Endothelial cell of umbilical vein (primary cell): ENCODE data around the gene WIF1. TPM values are rescaled to one million over a fixed set of nuclear protein-coding genes. Genes with fewer than 3 reads are reported as not detected.

Source experiments
- BruUV-seq: library from RNA; stranded (reverse); fragments of 400-500 nt; replicated peaks from 2 replicates; lab custom pipeline; 2021; lab: Mats Ljungman, UMichigan
- CTCF ChIA-PET: fragments of 300-600, 350-600 bp; sonication (Branson Sonifier 250); formaldehyde crosslinking; loops from one replicate; lab custom pipeline; 2021; ENCODE audit warnings: antibody characterized with exemption, inconsistent platforms; lab: Charles Lee
- POLR2A ChIA-PET: fragments of 300-600, 350-600 bp; sonication (Branson Sonifier 250); formaldehyde crosslinking; loops from one replicate; lab custom pipeline; 2021; ENCODE audit warnings: antibody characterized with exemption, inconsistent platforms; lab: Charles Lee
- DNase-seq: peaks from one replicate; pipeline ENCODE4 v3.0.0-alpha.2; 2011; ENCODE audit warnings: low read depth, low spot score
- FAIRE-seq: peaks from 2 replicates; lab custom pipeline; 2011; peaks lifted over from hg19 to GRCh38; lab: Jason Lieb, UNC
- H2AFZ ChIP-seq: 2 replicates; pipeline ENCODE4 v1.6.0; 2012; ENCODE audit warnings: low read depth, low read length, control low read depth, inconsistent platforms
- H3K27ac ChIP-seq: 2 replicates; pipeline ENCODE4 v1.5.1; 2011; ENCODE audit warnings: low read depth, mild to moderate bottlenecking, control low read depth, low read length, moderate library complexity; ENCODE audit not compliant: insufficient read depth
- H3K27me3 ChIP-seq, 2 experiments: 2 replicates each; pipeline versions ENCODE4 v1.6.0 to v1.6.1; 2011; ENCODE audit warnings: low read length in 2 of 2, mixed read lengths in 1 of 2; ENCODE audit not compliant: control insufficient read depth in 2 of 2, insufficient read depth in 2 of 2
- H3K36me3 ChIP-seq, 2 experiments: 2 replicates in 1 of 2; 3 replicates in 1 of 2; pipeline ENCODE4 v1.5.1; 2011; ENCODE audit warnings: low read length in 2 of 2, mild to moderate bottlenecking in 1 of 2, moderate library complexity in 1 of 2; ENCODE audit not compliant: control insufficient read depth in 2 of 2, insufficient read depth in 2 of 2; ENCODE audit errors: extremely low read depth in 1 of 2
- H3K4me1 ChIP-seq: 3 replicates; pipeline ENCODE4 v1.5.1; 2011; ENCODE audit warnings: mild to moderate bottlenecking, low read length; ENCODE audit not compliant: control insufficient read depth, insufficient read depth; ENCODE audit errors: extremely low read depth
- H3K4me2 ChIP-seq: 2 replicates; pipeline ENCODE4 v1.6.1; 2011; ENCODE audit warnings: low read length, control low read depth, mixed read lengths; ENCODE audit not compliant: insufficient read depth
- H3K4me3 ChIP-seq, 3 experiments: fragments of 200-600 bp in 1 of 3; sonication (generic), shearing (Covaris generic) in 1 of 3; replicated peaks in 1 of 3; 2 replicates each; pipeline ENCODE4 v1.5.1; 2011 to 2016; ENCODE audit warnings: control low read depth in 3 of 3, low read length in 3 of 3, mild to moderate bottlenecking in 2 of 3, inconsistent platforms in 1 of 3, low read depth in 1 of 3, moderate library complexity in 1 of 3; ENCODE audit not compliant: insufficient read depth in 1 of 3
- H3K79me2 ChIP-seq: 2 replicates; pipeline ENCODE4 v1.6.0; 2012; ENCODE audit warnings: low read length, inconsistent platforms; ENCODE audit not compliant: control insufficient read depth, insufficient read depth
- H3K9ac ChIP-seq: replicated peaks from 2 replicates; pipeline ENCODE3; 2011; ENCODE audit warnings: low read length, control low read depth; ENCODE audit not compliant: insufficient read depth; ENCODE audit errors: extremely low read depth
- H3K9me1 ChIP-seq: replicated peaks from 3 replicates; pipeline ENCODE4 v1.6.0; 2011; ENCODE audit warnings: mild to moderate bottlenecking, low read length; ENCODE audit not compliant: control insufficient read depth, insufficient read depth; ENCODE audit errors: extremely low read depth
- H3K9me3 ChIP-seq: replicated peaks from 2 replicates; pipeline ENCODE4 v1.5.1; 2012; ENCODE audit warnings: low read length, inconsistent platforms; ENCODE audit not compliant: control insufficient read depth, insufficient read depth
- H4K20me1 ChIP-seq: replicated peaks from 2 replicates; pipeline ENCODE3; 2011; ENCODE audit warnings: mild to moderate bottlenecking, low read length; ENCODE audit not compliant: control insufficient read depth, insufficient read depth; ENCODE audit errors: extremely low read depth
- EZH2 ChIP-seq: IDR thresholded peaks from 2 replicates; pipeline ENCODE4 v1.6.1; 2012; ENCODE audit warnings: borderline replicate concordance, low read depth, mild to moderate bottlenecking, moderate library complexity, low read length, inconsistent platforms; ENCODE audit not compliant: severe bottlenecking
- FOS ChIP-seq: IDR thresholded peaks from 2 replicates; pipeline ENCODE4 v1.6.1; 2011; ENCODE audit warnings: mild to moderate bottlenecking, low read length, moderate library complexity, borderline replicate concordance; ENCODE audit not compliant: insufficient read depth
- GATA2 ChIP-seq: IDR thresholded peaks from 2 replicates; pipeline ENCODE4 v1.7.0; 2011; ENCODE audit warnings: low read depth, mild to moderate bottlenecking, moderate library complexity, mixed read lengths, low read length; ENCODE audit not compliant: insufficient read length, insufficient read depth
- JUN ChIP-seq: IDR thresholded peaks from 2 replicates; pipeline ENCODE4 v1.6.1; 2011; ENCODE audit warnings: borderline replicate concordance, low read depth; ENCODE audit not compliant: insufficient read length, insufficient read depth
- MYC ChIP-seq: IDR thresholded peaks from one replicate; pipeline ENCODE4 v1.6.1; 2011; ENCODE audit warnings: mild to moderate bottlenecking, low read depth, low read length
- POLR2A ChIP-seq: IDR thresholded peaks from 2 replicates; pipeline ENCODE4 v1.6.1; 2012; ENCODE audit warnings: low read depth, mild to moderate bottlenecking, control low read depth, low read length
- POLR2AphosphoS5 ChIP-seq: IDR thresholded peaks from 2 replicates; pipeline ENCODE4 v1.6.1; 2012; ENCODE audit warnings: low read depth, mild to moderate bottlenecking, control low read depth, low read length, moderate library complexity; ENCODE audit not compliant: insufficient read depth
- dilution Hi-C: fragments of 300-500 bp; cut with MboI; formaldehyde crosslinking; loops from one replicate; pipeline ENCODE4 v1.15.0; 2019; ENCODE audit warnings: low sequenced_read_pairs; ENCODE audit not compliant: extremely low pct_ligation_motif_present
- intact Hi-C: fragments of 100-400 bp; cut with micrococcal nuclease; formaldehyde crosslinking; loops from one replicate; pipeline ENCODE4 v1.10.0; 2022
- polyA plus RNA-seq, 4 experiments: library from polyadenylated mRNA; depleted of rRNA in 3 of 4; stranded (reverse) in 3 of 4; unstranded in 1 of 4; fragments of >200 nt; gene quantifications; 2 replicates each; pipeline versions ENCODE4 v1.2.1 to v1.2.3, GENCODE V29; 2011 to 2012; ENCODE audit warnings: missing spikeins in 1 of 4
- total RNA-seq: library from RNA; stranded (reverse); gene quantifications from 2 replicates; pipeline ENCODE4 v1.2.3, GENCODE V29; 2021
- TF ChIP-seq, protein P1 (sequence below): IDR thresholded peaks from 2 replicates; pipeline ENCODE4 v1.6.1; 2011; ENCODE audit not compliant: insufficient read depth, insufficient read length
- TF ChIP-seq, protein P2 (sequence below), 2 donors: IDR thresholded peaks; 1 replicate in 1 of 2; 2 replicates in 1 of 2; pipeline ENCODE4 v1.5.1; 2011; ENCODE audit warnings: low read length in 2 of 2, mild to moderate bottlenecking in 2 of 2, moderate library complexity in 2 of 2, control low read depth in 1 of 2, inconsistent platforms in 1 of 2, low read depth in 1 of 2; ENCODE audit not compliant: insufficient read depth in 1 of 2; ENCODE audit errors: extremely low read depth in 1 of 2

WIF1 gene
- total and polyA plus RNA-seq, 2 donors (not counting 3 experiments of a cell fraction or from before 2014, with no cell fraction given): not detected

GRCh38 chr12:65119063-65119462, 2.0 kb downstream of the WIF1 start:
- ChIA-PET POLR2A (no interaction called here), CTCF (interaction anchor here (0.9 to 2.4 kb wide), 4 partner anchors 12 to 317 kb away, joined by 3 to 8 read pairs (median 4); no protein-coding TSS in a partner anchor)
- Histone ChIP-seq H3K9me3 (no peaks in the 10 kb centered on the region), H3K9me1 (no peaks in the 10 kb centered on the region), H3K4me1 (peaks cover 2% of the 10 kb centered on the region), H3K27me3 (peaks cover 27 to 52% of the 10 kb centered on the region in 2 experiments), H3K36me3 (no peaks in the 10 kb centered on the region), H2AFZ (no peak overlapping the region), H3K4me3 (no peak overlapping the region), H4K20me1 (no peaks in the 10 kb centered on the region), H3K79me2 (no peaks in the 10 kb centered on the region), H3K4me2 (no peak overlapping the region), H3K9ac (no peak overlapping the region), H3K27ac (no peak overlapping the region)
- BruUV-seq: no TSS peak
- no peak for DNase-seq
- TF ChIP-seq MYC (no peak), POLR2AphosphoS5 (no peak), POLR2A (no peak), EZH2 (no peak), FOS (no peak), GATA2 (no peak), JUN (no peak)
- TF ChIP-seq, protein P1, sequence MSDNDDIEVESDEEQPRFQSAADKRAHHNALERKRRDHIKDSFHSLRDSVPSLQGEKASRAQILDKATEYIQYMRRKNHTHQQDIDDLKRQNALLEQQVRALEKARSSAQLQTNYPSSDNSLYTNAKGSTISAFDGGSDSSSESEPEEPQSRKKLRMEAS: no peak
- TF ChIP-seq, protein P2, sequence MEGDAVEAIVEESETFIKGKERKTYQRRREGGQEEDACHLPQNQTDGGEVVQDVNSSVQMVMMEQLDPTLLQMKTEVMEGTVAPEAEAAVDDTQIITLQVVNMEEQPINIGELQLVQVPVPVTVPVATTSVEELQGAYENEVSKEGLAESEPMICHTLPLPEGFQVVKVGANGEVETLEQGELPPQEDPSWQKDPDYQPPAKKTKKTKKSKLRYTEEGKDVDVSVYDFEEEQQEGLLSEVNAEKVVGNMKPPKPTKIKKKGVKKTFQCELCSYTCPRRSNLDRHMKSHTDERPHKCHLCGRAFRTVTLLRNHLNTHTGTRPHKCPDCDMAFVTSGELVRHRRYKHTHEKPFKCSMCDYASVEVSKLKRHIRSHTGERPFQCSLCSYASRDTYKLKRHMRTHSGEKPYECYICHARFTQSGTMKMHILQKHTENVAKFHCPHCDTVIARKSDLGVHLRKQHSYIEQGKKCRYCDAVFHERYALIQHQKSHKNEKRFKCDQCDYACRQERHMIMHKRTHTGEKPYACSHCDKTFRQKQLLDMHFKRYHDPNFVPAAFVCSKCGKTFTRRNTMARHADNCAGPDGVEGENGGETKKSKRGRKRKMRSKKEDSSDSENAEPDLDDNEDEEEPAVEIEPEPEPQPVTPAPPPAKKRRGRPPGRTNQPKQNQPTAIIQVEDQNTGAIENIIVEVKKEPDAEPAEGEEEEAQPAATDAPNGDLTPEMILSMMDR (IDR thresholded peaks at IDR 0.05; ENCODE audit: extremely low read depth in 1 of 2, insufficient read depth in 1 of 2, low read depth in 1 of 2, low read length in 2 of 2): no peak
- dilution Hi-C loops: no loop called here
- no peak for FAIRE-seq
- intact Hi-C loops: no loop called here
